ENCODE results near the gene LMNTD1.

- TF ChIP-seq CTCF (IDR thresholded peaks at IDR 0.05; ENCODE audit: low read length) (no peak), EZH2 (IDR thresholded peaks at IDR 0.05; ENCODE audit: borderline replicate concordance, low read length) (no peak)
These were observed 58.2 kb downstream of the LMNTD1 start for GRCh38 chr12:25494926-25495325.

Measured in OCI-LY1 (cell line).